ENCODE measurements around the gene PIM3. TPM values are rescaled to one million over a fixed set of nuclear protein-coding genes. Genes with fewer than 3 reads are reported as not detected.

PIM3 gene
- total RNA-seq, 1 experiment from 2014 or later = 42.9 TPM

DNA sequence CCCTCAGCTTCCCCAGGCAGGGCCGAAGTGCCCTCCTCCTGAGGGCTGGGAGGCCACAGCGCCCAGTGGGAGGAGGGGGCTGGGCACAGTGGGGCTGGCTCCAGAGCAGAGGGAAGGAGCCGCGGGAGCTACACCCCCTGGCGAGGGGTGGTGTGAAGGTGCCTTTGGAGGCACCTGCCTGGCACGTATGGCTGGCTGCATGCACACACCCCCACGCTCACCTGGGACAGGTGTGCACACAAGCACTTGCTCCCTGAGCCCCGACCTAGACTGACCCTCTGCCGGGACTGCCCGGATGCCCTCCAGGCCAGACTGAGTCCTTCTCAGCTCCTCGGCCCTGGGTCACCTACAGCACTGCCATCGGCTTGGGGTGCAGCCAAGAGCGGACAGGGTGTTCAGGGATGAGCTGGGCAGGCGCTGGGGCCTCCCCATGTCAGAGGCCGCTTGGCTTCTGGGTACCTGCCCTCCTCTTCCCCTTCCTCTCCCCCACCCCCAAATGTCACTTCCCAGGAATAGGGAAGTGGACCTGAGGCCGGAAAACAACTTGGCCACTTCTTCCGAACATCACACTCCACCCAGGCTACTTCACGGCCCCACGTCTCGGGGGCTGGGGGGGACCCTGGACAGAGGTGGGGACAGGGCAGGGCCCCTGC is 7.4 kb upstream of the PIM3 start (continued):
- TF ChIP-seq JUN (CRISPR knock-in tag; IDR thresholded peaks at IDR 0.05) = no peak
- TF ChIP-seq ZNF423 (CRISPR knock-in tag; IDR thresholded peaks at IDR 0.05) = no peak
- TF ChIP-seq, protein P1, sequence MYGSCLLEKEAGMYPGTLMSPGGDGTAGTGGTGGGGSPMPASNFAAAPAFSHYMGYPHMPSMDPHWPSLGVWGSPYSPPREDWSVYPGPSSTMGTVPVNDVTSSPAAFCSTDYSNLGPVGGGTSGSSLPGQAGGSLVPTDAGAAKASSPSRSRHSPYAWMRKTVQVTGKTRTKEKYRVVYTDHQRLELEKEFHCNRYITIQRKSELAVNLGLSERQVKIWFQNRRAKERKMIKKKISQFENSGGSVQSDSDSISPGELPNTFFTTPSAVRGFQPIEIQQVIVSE (CRISPR knock-in tag; IDR thresholded peaks at IDR 0.05; ENCODE audit: borderline replicate concordance) = no peak
- TF ChIP-seq NFATC4 (CRISPR knock-in tag; IDR thresholded peaks at IDR 0.05) = no peak
- no peak for TF ChIP-seq EMX1 (CRISPR knock-in tag; IDR thresholded peaks at IDR 0.05)
- TF ChIP-seq, protein P2, sequence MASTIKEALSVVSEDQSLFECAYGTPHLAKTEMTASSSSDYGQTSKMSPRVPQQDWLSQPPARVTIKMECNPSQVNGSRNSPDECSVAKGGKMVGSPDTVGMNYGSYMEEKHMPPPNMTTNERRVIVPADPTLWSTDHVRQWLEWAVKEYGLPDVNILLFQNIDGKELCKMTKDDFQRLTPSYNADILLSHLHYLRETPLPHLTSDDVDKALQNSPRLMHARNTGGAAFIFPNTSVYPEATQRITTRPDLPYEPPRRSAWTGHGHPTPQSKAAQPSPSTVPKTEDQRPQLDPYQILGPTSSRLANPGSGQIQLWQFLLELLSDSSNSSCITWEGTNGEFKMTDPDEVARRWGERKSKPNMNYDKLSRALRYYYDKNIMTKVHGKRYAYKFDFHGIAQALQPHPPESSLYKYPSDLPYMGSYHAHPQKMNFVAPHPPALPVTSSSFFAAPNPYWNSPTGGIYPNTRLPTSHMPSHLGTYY (CRISPR knock-in tag; IDR thresholded peaks at IDR 0.05) = no peak
- TF ChIP-seq, protein P3, sequence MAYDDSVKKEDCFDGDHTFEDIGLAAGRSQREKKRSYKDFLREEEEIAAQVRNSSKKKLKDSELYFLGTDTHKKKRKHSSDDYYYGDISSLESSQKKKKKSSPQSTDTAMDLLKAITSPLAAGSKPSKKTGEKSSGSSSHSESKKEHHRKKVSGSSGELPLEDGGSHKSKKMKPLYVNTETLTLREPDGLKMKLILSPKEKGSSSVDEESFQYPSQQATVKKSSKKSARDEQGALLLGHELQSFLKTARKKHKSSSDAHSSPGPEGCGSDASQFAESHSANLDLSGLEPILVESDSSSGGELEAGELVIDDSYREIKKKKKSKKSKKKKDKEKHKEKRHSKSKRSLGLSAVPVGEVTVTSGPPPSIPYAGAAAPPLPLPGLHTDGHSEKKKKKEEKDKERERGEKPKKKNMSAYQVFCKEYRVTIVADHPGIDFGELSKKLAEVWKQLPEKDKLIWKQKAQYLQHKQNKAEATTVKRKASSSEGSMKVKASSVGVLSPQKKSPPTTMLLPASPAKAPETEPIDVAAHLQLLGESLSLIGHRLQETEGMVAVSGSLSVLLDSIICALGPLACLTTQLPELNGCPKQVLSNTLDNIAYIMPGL (CRISPR knock-in tag; IDR thresholded peaks at IDR 0.05) = no peak
- TF ChIP-seq IRF2 (CRISPR knock-in tag; IDR thresholded peaks at IDR 0.05; ENCODE audit: borderline replicate concordance, low read depth) = no peak
- TF ChIP-seq, protein P4, sequence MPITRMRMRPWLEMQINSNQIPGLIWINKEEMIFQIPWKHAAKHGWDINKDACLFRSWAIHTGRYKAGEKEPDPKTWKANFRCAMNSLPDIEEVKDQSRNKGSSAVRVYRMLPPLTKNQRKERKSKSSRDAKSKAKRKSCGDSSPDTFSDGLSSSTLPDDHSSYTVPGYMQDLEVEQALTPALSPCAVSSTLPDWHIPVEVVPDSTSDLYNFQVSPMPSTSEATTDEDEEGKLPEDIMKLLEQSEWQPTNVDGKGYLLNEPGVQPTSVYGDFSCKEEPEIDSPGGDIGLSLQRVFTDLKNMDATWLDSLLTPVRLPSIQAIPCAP (CRISPR knock-in tag; IDR thresholded peaks at IDR 0.05) = no peak
- no peak for TF ChIP-seq ELF4 (CRISPR knock-in tag; IDR thresholded peaks at IDR 0.05; ENCODE audit: low read depth)

DNA sequence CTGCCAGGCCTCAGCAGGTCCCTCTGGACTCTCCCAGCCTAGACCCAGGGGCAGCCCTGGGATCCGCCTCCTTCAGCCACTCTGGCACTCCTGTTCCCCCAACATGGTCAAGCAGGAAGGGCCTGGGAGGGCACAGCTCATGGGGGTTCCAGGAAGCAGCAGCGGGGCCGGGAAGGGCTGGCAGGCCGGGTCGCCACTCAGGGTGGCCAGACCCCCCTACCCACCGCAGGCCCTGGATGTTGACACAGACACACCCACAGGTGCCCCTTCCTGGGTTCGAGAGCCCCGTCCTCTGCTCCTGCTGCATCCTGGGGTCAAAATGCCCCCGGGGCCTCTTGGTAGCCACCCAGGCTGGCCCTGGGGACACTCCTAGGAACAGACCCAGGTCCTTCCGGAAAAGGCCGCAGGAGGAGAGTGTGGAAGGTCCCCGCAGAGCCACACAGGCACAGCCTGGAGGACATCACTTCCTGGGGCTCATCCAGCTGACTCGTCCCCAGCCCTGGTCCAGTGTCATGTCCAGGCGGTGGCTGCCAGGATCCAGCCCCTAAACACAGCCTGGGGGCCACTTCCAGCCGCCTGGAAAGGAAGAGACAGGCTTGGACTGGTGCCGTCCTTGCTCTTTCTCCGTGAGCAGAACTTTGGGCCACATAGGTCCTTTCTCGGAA is 6.8 kb upstream of the PIM3 start:
- no peak for TF ChIP-seq ZNF138 (CRISPR knock-in tag; conservative IDR thresholded peaks at IDR 0.05)
- TF ChIP-seq ZNF396 (CRISPR knock-in tag; IDR thresholded peaks at IDR 0.05; ENCODE audit: borderline replicate concordance) = no peak
- TF ChIP-seq NR3C1 (CRISPR knock-in tag; conservative IDR thresholded peaks at IDR 0.05; ENCODE audit: low read depth) = no peak
- TF ChIP-seq, protein P5, sequence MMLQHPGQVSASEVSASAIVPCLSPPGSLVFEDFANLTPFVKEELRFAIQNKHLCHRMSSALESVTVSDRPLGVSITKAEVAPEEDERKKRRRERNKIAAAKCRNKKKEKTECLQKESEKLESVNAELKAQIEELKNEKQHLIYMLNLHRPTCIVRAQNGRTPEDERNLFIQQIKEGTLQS (CRISPR knock-in tag; conservative IDR thresholded peaks at IDR 0.05) = no peak
- TF ChIP-seq, protein P6, sequence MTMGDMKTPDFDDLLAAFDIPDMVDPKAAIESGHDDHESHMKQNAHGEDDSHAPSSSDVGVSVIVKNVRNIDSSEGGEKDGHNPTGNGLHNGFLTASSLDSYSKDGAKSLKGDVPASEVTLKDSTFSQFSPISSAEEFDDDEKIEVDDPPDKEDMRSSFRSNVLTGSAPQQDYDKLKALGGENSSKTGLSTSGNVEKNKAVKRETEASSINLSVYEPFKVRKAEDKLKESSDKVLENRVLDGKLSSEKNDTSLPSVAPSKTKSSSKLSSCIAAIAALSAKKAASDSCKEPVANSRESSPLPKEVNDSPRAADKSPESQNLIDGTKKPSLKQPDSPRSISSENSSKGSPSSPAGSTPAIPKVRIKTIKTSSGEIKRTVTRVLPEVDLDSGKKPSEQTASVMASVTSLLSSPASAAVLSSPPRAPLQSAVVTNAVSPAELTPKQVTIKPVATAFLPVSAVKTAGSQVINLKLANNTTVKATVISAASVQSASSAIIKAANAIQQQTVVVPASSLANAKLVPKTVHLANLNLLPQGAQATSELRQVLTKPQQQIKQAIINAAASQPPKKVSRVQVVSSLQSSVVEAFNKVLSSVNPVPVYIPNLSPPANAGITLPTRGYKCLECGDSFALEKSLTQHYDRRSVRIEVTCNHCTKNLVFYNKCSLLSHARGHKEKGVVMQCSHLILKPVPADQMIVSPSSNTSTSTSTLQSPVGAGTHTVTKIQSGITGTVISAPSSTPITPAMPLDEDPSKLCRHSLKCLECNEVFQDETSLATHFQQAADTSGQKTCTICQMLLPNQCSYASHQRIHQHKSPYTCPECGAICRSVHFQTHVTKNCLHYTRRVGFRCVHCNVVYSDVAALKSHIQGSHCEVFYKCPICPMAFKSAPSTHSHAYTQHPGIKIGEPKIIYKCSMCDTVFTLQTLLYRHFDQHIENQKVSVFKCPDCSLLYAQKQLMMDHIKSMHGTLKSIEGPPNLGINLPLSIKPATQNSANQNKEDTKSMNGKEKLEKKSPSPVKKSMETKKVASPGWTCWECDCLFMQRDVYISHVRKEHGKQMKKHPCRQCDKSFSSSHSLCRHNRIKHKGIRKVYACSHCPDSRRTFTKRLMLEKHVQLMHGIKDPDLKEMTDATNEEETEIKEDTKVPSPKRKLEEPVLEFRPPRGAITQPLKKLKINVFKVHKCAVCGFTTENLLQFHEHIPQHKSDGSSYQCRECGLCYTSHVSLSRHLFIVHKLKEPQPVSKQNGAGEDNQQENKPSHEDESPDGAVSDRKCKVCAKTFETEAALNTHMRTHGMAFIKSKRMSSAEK (CRISPR knock-in tag; IDR thresholded peaks at IDR 0.05; ENCODE audit: borderline replicate concordance) = no peak
- H3K4me1 Mint-ChIP-seq = no peaks in the 10 kb centered on the region; the same call in 1 of the 2 replicates
- ATAC-seq = no peak
- DNase-seq (ENCODE audit: low spot score) = no peak
- no peaks in the 10 kb centered on the region for H3K27me3 Mint-ChIP-seq (ENCODE audit: low read depth)
- H3K36me3 Mint-ChIP-seq = no peaks in the 10 kb centered on the region
- ChIA-PET POLR2A (no interaction called here), CTCF (interaction anchor here (3.6 kb wide), 1 partner anchor 76 kb away, joined by 15 read pairs; no protein-coding TSS in a partner anchor)
- H3K27ac Mint-ChIP-seq = no peak overlapping the region
- H3K4me3 Mint-ChIP-seq = no peak overlapping the region
- H3K9me3 Mint-ChIP-seq = no peaks in the 10 kb centered on the region
